Measurements from ENCODE around the gene GALNT18.

The GALNT18 gene

GRCh38 chr11:11525283-11525682, 96.5 kb downstream of the GALNT18 start:
- no peak for DNase-seq

GRCh38 chr11:11524436-11525061, 97.3 kb downstream of the GALNT18 start:
- DNase-seq, result no peak

- no peak for DNase-seq
These were observed 99.2 kb downstream of the GALNT18 start for GRCh38 chr11:11522591-11522990.

- DNase-seq, result no peak
These were observed 100.4 kb downstream of the GALNT18 start for GRCh38 chr11:11521306-11522002.

GRCh38 chr11:11520231-11521015, 101.4 kb downstream of the GALNT18 start:
- DNase-seq, result no peak

GRCh38 chr11:11519184-11519583, 102.6 kb downstream of the GALNT18 start:
- no peak for DNase-seq

GRCh38 chr11:11514246-11514645, 107.6 kb downstream of the GALNT18 start:
- no peak for DNase-seq

- DNase-seq, result no peak
These were observed 108.4 kb downstream of the GALNT18 start for GRCh38 chr11:11513422-11513821.

- DNase-seq, result no peak
These were observed 108.9 kb downstream of the GALNT18 start for GRCh38 chr11:11512929-11513328.

GRCh38 chr11:11512502-11512901, 109.3 kb downstream of the GALNT18 start:
- no peak for DNase-seq

GRCh38 chr11:11512090-11512489, 109.7 kb downstream of the GALNT18 start:
- DNase-seq, result no peak

GRCh38 chr11:11510939-11511338, 110.9 kb downstream of the GALNT18 start:
- DNase-seq, result no peak

GRCh38 chr11:11505692-11506091, 116.1 kb downstream of the GALNT18 start:
- DNase-seq, result no peak

GRCh38 chr11:11505190-11505589, 116.6 kb downstream of the GALNT18 start:
- DNase-seq, result no peak

- DNase-seq, result no peak
These were observed 117.7 kb downstream of the GALNT18 start for GRCh38 chr11:11504071-11504470.

GRCh38 chr11:11502263-11502861, 119.4 kb downstream of the GALNT18 start:
- no peak for DNase-seq

- no peak for DNase-seq
These were observed 120.1 kb downstream of the GALNT18 start for GRCh38 chr11:11501546-11502262.

- DNase-seq, result no peak
These were observed 120.9 kb downstream of the GALNT18 start for GRCh38 chr11:11500744-11501487.

GRCh38 chr11:11499300-11499699, 122.5 kb downstream of the GALNT18 start:
- DNase-seq, result no peak

- DNase-seq, result no peak
These were observed 123.6 kb downstream of the GALNT18 start for GRCh38 chr11:11498195-11498594.

GRCh38 chr11:11496879-11497278, 124.9 kb downstream of the GALNT18 start:
- no peak for DNase-seq

- DNase-seq, result no peak
These were observed 127.5 kb downstream of the GALNT18 start for GRCh38 chr11:11494348-11494747.
